Nephron (organoid): ENCODE measurements around the gene CDH11.

Experiments
- H3K27ac Mint-ChIP-seq, 3 experiments: 2 replicates each; pipeline ENCODE4 v1.8.0; 2020; ENCODE audit warnings: mixed read lengths in 3 of 3, mild to moderate bottlenecking in 2 of 3, moderate library complexity in 1 of 3
- H3K27me3 Mint-ChIP-seq: 2 replicates; pipeline ENCODE4 v1.8.0; 2021; ENCODE audit warnings: low read depth, mild to moderate bottlenecking, moderate library complexity, mixed read lengths
- H3K36me3 Mint-ChIP-seq: 2 replicates; pipeline ENCODE4 v1.8.0; 2020; ENCODE audit warnings: low read depth, mixed read lengths
- H3K4me1 Mint-ChIP-seq: 2 replicates; pipeline ENCODE4 v1.8.0; 2020; ENCODE audit warnings: mixed read lengths
- H3K4me3 Mint-ChIP-seq, 3 experiments: 2 replicates each; pipeline ENCODE4 v1.8.0; 2020; ENCODE audit warnings: mild to moderate bottlenecking in 3 of 3, mixed read lengths in 3 of 3, moderate library complexity in 2 of 3
- H3K9me3 Mint-ChIP-seq: 2 replicates; pipeline ENCODE4 v1.8.0; 2020; ENCODE audit warnings: mixed read lengths
- TF ChIP-seq, protein P1 (sequence below), 3 experiments: fragments of 200-600 bp; sonication (generic); IDR thresholded peaks; one replicate each; pipeline ENCODE4 v1.5.0; 2021; ENCODE audit warnings: antibody characterized with exemption in 3 of 3; ENCODE audit not compliant: unreplicated experiment in 3 of 3

Gene CDH11

DNA sequence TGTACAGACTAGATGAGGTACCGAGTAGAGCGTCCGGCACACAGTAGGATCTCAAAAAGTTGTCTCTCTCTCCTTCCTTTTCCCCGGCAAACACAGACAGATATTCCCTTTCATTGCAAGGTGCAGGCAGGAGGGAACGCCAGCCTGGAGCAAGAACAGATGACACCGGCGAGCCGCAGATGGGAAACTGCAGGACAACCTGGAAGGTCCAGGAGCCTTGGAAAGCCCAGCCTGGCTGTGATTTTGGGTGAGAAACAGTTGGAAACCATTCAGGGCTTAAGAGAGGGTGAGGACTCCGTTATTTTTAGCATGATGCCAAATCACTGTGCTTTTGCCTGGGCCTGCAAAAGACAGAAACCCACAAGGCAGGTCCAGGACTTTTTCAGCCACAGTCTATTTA, 7.3 kb downstream of the CDH11 start:
- TF ChIP-seq, protein P1, sequence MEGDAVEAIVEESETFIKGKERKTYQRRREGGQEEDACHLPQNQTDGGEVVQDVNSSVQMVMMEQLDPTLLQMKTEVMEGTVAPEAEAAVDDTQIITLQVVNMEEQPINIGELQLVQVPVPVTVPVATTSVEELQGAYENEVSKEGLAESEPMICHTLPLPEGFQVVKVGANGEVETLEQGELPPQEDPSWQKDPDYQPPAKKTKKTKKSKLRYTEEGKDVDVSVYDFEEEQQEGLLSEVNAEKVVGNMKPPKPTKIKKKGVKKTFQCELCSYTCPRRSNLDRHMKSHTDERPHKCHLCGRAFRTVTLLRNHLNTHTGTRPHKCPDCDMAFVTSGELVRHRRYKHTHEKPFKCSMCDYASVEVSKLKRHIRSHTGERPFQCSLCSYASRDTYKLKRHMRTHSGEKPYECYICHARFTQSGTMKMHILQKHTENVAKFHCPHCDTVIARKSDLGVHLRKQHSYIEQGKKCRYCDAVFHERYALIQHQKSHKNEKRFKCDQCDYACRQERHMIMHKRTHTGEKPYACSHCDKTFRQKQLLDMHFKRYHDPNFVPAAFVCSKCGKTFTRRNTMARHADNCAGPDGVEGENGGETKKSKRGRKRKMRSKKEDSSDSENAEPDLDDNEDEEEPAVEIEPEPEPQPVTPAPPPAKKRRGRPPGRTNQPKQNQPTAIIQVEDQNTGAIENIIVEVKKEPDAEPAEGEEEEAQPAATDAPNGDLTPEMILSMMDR (IDR thresholded peaks at IDR 0.05; ENCODE audit: unreplicated experiment in 3 of 3) = no peak
- H3K36me3 Mint-ChIP-seq = peaks cover 66% of the 10 kb centered on the region
- peaks cover 79% of the 10 kb centered on the region for H3K4me1 Mint-ChIP-seq
- H3K27ac Mint-ChIP-seq = peak overlapping the region; percentile 14 to 36 (median 30)
- peaks cover 5% of the 10 kb centered on the region for H3K27me3 Mint-ChIP-seq
- H3K4me3 Mint-ChIP-seq = peak overlapping the region; percentile 3 to 70 (median 57)
- no peaks in the 10 kb centered on the region for H3K9me3 Mint-ChIP-seq

DNA sequence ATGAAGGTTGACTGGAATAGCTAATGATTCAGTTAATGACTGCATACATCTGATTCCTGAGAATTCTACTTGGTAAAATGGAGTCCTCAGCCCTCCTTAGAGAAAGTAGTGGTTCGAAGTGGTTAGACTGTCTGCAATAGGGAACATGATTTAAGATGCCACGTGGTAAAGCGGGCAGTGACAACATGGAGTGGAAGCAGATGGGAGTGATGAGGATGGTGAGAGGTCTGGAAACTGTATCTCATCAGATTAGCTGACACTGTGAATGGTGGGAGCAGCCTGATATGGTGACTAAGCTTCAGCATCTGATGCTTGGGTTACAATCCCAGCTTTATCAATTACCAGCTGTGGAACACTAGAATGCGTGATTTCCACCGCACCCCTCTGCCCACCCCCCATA, 8.4 kb downstream of the CDH11 start:
- Mint-ChIP-seq H3K36me3 (peaks cover 70% of the 10 kb centered on the region), H3K27me3 (peaks cover 5% of the 10 kb centered on the region), H3K9me3 (no peaks in the 10 kb centered on the region), H3K4me3 (peak overlapping the region in 1 of 3 experiments; percentile 47), H3K4me1 (peaks cover 82% of the 10 kb centered on the region), H3K27ac (peak overlapping the region; percentile 4 to 36 (median 14))
- TF ChIP-seq, protein P1 (IDR thresholded peaks at IDR 0.05; ENCODE audit: unreplicated experiment in 3 of 3) = no peak

DNA sequence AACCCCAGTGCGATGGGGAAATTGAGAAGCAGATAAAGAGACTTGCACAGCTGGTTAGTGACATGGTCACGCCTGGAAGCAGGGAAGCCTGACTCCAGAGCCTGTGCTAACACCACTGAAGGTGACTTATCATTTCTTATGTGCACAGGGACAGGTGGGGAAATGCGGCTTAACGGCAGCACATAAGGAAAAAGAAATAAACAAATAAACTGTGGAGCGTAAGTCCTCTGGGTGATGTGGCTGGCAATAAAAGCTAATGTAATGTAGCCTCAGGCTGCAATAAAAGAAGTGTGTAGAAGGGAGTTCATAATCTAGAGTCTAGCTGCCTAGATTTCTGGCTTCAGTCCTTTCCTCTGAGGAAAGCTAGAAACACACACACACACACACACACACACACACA, 10.6 kb downstream of the CDH11 start:
- TF ChIP-seq, protein P1 (IDR thresholded peaks at IDR 0.05; ENCODE audit: unreplicated experiment in 3 of 3) = no peak
- Mint-ChIP-seq H3K9me3 (no peaks in the 10 kb centered on the region), H3K36me3 (peaks cover 76% of the 10 kb centered on the region), H3K4me3 (peak overlapping the region in 2 of 3 experiments; percentile 22 to 64), H3K27ac (peak overlapping the region; percentile 9 to 71 (median 14)), H3K4me1 (peaks cover 83% of the 10 kb centered on the region), H3K27me3 (no peaks in the 10 kb centered on the region)

DNA sequence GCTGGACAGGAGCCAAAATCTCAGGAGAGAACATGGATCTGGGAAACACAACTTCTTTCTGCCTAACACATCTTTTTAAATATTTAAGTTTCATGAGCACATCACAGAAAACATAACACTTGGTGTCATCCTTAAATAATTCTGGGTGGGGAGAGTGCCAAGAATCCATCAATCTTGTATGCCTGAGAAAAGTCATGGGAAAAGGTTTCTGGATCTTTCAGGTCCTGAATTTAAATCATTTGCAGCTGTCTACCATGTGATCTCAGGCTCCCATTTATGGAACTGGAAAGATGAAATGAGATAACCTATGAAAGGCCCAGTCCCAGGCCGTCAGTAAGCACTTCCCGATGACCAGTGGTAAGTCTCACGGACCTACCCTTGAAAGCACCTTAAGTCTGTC, 15.1 kb downstream of the CDH11 start:
- Mint-ChIP-seq H3K4me1 (peaks cover 71% of the 10 kb centered on the region), H3K9me3 (no peaks in the 10 kb centered on the region), H3K36me3 (peaks cover 60% of the 10 kb centered on the region)

DNA sequence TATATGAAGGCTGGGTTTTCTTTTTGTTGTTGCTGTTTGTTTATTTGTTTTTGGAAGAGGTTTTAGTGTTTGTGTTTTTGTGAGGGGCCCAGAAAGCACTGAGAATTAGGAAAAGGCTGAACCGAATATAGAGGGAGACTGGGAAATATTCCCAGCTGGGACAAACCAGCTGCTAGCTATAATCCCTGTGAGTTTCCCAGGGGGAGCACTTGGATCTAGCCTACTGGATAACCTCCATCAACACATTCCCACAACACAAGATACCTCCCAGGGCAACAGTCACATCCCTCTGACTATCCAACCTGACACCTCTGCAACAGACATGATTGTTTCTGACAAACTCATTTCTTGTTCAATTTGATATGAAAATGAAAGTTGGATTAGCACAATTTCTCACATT, 16.7 kb downstream of the CDH11 start:
- TF ChIP-seq, protein P1 (IDR thresholded peaks at IDR 0.05; ENCODE audit: unreplicated experiment in 3 of 3) = no peak
- peak overlapping the region; percentile 6 to 44 (median 16) for H3K27ac Mint-ChIP-seq
- H3K9me3 Mint-ChIP-seq = no peaks in the 10 kb centered on the region
- H3K36me3 Mint-ChIP-seq = peaks cover 62% of the 10 kb centered on the region
- H3K4me3 Mint-ChIP-seq = peak overlapping the region in 1 of 3 experiments; percentile 34
- peaks cover 66% of the 10 kb centered on the region for H3K4me1 Mint-ChIP-seq
- no peaks in the 10 kb centered on the region for H3K27me3 Mint-ChIP-seq

More for the DNA sequence above, 15.1 kb downstream of the CDH11 start:
- Mint-ChIP-seq H3K27ac (peak overlapping the region in 2 of 3 experiments; percentile 17 to 29), H3K27me3 (no peaks in the 10 kb centered on the region), H3K4me3 (peak overlapping the region in 1 of 3 experiments; percentile 24)
- TF ChIP-seq, protein P1 (IDR thresholded peaks at IDR 0.05; ENCODE audit: unreplicated experiment in 3 of 3) = no peak

DNA sequence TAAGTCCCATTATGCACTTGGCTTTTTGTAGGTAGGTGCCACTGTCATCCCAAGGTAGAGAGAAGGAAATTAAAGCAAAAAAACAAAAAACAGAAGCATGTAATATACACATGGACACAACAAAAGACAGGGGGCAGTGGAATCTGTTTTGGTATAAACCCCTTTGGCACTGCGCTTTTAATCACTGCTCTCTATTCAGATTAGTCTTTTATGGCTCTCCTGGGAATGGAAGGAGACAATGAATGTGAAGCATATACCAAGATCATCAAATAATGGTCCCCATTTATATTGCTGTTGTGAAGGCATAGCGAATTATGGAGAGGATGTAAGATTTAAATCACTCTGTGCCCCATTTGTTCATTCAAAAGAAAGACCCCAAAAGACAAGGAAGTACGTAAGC, 17.4 kb downstream of the CDH11 start:
- H3K27ac Mint-ChIP-seq = peak overlapping the region in 1 of 3 experiments; percentile 44
- peak overlapping the region in 1 of 3 experiments; percentile 4 for H3K4me3 Mint-ChIP-seq
- peaks cover 2% of the 10 kb centered on the region for H3K9me3 Mint-ChIP-seq
- H3K27me3 Mint-ChIP-seq = no peaks in the 10 kb centered on the region
- H3K4me1 Mint-ChIP-seq = peaks cover 68% of the 10 kb centered on the region
- TF ChIP-seq, protein P1 (IDR thresholded peaks at IDR 0.05; ENCODE audit: unreplicated experiment in 3 of 3) = no peak
- H3K36me3 Mint-ChIP-seq = peaks cover 65% of the 10 kb centered on the region
